ENCODE measurements around the gene CSPG4.
"Not testable (repeated sequence)": the region's sequence is repeated elsewhere in the genome, so short reads cannot be mapped to it uniquely, and the experiment has no call there.

CSPG4 gene

DNA sequence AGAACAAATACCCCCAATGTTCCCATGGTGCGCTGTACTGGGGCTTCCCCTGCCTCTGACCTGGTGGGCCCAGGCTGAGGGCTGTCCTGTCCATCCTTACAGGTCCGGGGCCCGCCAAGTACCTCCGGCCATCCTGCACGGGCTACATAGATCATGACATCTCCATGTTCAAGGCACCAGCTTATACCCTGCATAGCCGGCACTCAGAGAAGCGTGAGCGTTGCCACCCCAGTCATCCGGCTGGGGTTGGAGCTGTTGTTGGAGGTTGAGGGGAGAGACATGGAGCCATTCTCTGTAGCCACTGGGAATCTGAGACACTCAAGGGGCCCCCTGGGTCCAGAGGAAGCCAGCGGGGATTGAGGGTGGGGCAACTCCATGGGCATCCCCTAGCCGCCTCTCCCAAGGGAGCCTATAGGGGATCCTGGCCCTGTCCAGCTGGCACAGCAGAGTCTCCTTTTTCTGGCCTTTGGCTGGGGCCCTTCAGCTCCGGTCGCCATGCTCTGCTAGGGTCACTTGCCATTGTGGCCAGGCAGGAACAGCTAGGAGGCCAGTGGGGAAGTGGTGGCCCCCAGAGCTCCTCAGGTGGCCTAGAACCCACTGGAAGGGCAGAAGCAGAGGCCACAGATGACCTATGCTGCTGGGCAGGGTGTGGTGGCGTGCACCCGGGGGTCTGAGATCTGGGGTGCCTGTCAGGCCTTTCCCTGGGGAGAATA lies 12.5 kb upstream of the CSPG4 start:
- no peak for DNase-seq

DNA sequence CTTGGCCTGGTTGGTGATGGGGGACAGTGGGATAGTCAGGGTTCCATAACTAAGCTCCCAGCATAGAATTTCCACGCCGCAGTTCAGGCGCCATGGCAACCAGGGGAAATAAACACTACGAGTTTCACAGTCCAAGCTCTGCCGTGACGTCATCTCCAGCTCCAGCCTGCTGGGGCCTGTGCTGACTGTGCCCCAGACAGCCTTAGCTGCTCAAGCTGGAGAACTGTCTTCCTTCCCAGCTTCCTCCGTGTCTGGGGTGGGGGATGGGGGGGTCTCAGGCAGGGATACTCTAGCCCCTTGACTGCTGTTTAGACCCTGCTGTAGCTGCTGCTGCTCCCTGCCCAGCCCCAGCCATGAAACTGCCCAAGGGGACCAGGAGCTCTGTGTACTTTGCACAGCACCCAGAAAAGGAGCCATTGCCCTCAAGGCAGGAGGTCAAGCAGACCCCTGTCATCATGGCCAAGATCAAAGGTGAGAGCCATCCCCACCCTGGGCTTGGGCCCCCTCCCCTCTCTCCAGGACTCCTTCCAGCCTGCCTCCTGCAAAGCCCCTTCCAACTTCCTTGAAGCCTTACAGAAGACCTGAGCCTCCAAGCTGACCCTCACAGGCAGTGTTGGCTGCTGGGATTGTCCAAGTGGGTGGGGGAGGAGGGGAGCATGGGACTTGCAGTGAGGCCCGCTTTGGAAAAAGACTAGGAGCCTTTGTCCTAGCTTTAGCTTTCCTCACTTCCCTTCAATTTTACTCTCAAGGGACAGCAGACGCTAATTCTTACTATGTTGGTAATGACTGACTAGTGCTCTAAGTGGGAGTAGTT lies 11.4 kb upstream of the CSPG4 start:
- DNase-seq, result no peak

- no peak for DNase-seq
These were observed 10.7 kb upstream of the CSPG4 start for GRCh38 chr15:75723171-75723846.

GRCh38 chr15:75721923-75722870 lies 9.5 kb upstream of the CSPG4 start:
- no peak for DNase-seq

DNA sequence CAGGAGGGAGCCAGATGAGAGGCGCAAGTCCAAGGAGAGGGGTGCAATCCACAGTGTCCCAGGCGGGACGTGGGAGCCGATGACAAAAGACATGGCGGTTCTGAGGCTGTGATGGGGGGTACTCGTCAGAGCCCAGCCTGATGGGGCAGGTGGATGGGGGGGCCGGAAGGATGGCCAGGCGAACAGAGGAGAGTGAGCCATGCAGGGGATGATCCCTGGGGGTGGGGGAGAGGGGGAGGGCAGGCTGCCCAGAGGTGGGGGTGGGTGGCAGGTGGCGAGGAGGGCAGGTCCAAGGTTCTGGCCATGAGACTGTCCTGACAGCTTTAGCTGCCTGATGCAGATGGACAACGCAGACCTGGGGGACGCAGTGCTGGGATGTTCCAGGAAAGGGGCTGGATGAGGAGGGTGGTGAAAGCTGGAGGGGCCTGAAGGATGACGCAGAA lies 8.9 kb upstream of the CSPG4 start:
- DNase-seq, result no peak

- DNase-seq, result no peak
These were observed 8.3 kb upstream of the CSPG4 start for GRCh38 chr15:75720787-75721479.

- no peak for DNase-seq
These were observed 7.6 kb upstream of the CSPG4 start for GRCh38 chr15:75720297-75720696.

DNA sequence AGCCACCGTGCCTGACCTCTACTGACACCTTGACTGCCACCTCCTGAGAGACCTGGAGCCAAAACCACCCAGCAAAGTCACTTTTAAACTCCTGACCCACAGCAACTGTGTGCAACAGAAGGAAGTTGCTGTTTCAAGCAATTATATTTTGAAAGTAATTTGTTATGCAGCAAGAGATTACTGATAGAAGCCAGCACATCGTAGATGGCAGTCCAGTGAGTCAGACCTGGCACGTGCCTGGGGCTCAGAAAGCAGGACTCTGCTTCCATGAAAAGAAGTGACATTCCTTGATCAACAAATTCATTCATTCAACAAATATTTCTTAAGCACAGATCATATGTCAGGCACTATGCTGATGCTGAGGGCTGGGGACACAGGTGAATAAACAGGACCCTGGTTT lies 5.7 kb upstream of the CSPG4 start:
- DNase-seq, result no peak

DNA sequence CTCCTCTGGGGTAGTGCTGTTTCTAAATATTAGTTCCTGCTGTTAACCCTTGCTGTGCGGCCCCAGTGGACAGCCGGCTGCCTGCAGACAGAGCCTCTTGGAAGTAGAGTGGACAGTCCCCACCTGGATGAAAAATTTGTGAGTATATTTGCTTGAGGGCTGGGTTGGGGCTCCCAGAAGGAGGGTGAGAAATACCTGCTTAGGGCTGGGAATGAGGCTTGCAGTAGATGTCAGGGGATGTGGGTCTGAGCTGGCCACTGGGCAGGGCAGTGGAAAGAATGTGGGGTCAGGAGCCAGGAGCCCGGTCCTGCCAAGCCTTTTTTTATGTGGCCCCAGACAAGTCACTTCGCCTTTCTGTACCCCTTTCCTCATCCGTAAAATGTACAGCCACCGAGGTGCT lies 4.4 kb upstream of the CSPG4 start:
- DNase-seq, result not testable (repeated sequence)

DNA sequence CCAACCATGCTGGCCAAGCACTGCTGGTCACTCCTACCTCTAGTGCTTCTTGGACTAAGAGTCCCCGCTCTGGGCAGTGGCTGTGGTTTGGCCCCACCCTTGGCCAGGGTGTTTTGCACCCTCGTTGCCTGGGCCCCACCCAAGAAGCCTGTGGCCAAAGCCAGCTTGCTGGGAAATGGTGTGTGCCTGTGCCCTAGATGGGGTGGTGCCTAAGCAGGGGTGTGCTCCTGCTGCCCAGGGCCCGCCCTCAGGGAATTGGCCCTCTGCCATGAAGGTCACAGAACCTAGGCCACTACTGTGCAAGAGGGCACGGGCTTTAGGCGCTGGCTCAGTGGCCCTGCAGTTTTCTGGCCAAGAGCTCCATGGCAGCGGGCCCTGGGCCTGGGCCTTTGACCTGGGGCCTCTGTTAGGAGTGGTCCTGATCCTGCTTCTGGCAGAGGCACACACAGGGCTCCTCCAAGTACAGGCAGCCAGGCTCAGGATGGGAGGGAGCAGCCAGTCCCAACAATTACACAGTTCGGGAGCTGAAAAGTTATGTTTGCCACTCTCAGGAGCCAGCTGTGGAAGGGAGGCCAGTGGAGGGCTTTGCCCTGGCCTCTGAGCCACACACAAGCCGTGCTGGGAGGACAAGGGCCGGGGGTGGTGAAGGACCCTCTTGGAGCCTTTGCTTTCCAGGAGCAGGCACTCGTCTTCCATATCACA lies 3.8 kb upstream of the CSPG4 start:
- not testable (repeated sequence) for DNase-seq

GRCh38 chr15:75715312-75715832 lies 2.7 kb upstream of the CSPG4 start:
- DNase-seq, result not testable (repeated sequence)

GRCh38 chr15:75714195-75714594 lies 1.5 kb upstream of the CSPG4 start:
- no peak for DNase-seq

- no peak for DNase-seq
These were observed 769 bp upstream of the CSPG4 start for GRCh38 chr15:75713338-75713895.

- not testable (repeated sequence) for DNase-seq
These were observed 1.2 kb downstream of the CSPG4 start for GRCh38 chr15:75711495-75711894.

GRCh38 chr15:75710874-75711273 lies 1.8 kb downstream of the CSPG4 start:
- not testable (repeated sequence) for DNase-seq

DNA sequence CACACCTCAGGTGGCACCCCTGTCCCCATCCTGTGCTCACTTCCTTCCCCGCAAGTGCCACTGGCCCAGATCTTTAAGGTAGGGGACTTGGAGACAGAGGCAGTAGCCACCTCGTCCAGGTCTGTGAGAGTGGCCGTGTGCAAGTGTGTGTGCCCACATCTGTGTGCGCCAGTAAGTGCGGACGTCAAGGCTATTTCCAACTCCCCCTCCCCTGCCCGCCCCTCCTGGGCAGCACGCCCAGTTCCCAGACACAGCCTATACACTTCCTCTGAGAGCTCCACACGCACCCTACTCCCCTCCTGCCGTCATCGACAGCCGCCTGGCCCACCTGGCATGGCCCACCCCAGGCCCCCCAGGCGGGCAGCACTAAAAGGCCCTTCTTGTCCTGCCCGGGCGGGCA lies 3.2 kb downstream of the CSPG4 start:
- DNase-seq, result not testable (repeated sequence)

GRCh38 chr15:75706682-75706954 lies 6.0 kb downstream of the CSPG4 start:
- no peak for DNase-seq

- DNase-seq, result no peak
These were observed 6.6 kb downstream of the CSPG4 start for GRCh38 chr15:75705854-75706681.

- DNase-seq, result not testable (repeated sequence)
These were observed 7.3 kb downstream of the CSPG4 start for GRCh38 chr15:75705375-75705774.

- no peak for DNase-seq
These were observed 8.0 kb downstream of the CSPG4 start for GRCh38 chr15:75704618-75705017.

All from effector CD8-positive, alpha-beta T cell (primary cell).